GM20431 (cell line): ENCODE results near the gene RARS1.

Source experiments
- in situ Hi-C: fragments of 300-500 bp; cut with MseI, MboI; formaldehyde crosslinking; loops from one replicate; pipeline ENCODE4 v1.15.0; 2020; ENCODE audit warnings: low sequenced_read_pairs; ENCODE audit not compliant: unreplicated experiment

RARS1 gene

GRCh38 chr5:168550656-168551055 lies 64.4 kb downstream of the RARS1 start:
- in situ Hi-C loops: no loop called here

- in situ Hi-C loops: no loop called here
Measured at GRCh38 chr5:168552146-168552545, 65.9 kb downstream of the RARS1 start.

GRCh38 chr5:168553377-168554130 lies 67.3 kb downstream of the RARS1 start:
- in situ Hi-C loops: no loop called here

- in situ Hi-C loops: no loop called here
Measured at GRCh38 chr5:168557389-168557788, 71.1 kb downstream of the RARS1 start.

GRCh38 chr5:168562279-168562678 lies 76.0 kb downstream of the RARS1 start:
- in situ Hi-C loops: no loop called here

- in situ Hi-C loops: no loop called here
Measured at GRCh38 chr5:168563959-168564358, 77.7 kb downstream of the RARS1 start.

GRCh38 chr5:168568738-168569137 lies 82.5 kb downstream of the RARS1 start:
- in situ Hi-C loops: no loop called here
